Measurements from ENCODE around the gene PLA2G4F. TPM values are rescaled to one million over a fixed set of nuclear protein-coding genes. Genes with fewer than 3 reads are reported as not detected.

Gene PLA2G4F
- total RNA-seq, 2 donors from 2014 or later = 1.6 to 2.0 TPM

GRCh38 chr15:42166225-42166940, 9.9 kb upstream of the PLA2G4F start:
- Histone ChIP-seq H3K4me1 (no peaks in the 10 kb centered on the region), H3K36me3 (replicated peaks in 1 of 2; ENCODE audit: insufficient read depth in 1 of 2, low read depth in 2 of 2) (peaks cover 29 to 39% of the 10 kb centered on the region in 2 donors), H3K27me3 (no peaks in the 10 kb centered on the region), H3K9me3 (no peaks in the 10 kb centered on the region), H3K4me3 (no peak overlapping the region), H3K27ac (no peak overlapping the region)
- TF ChIP-seq, protein P1, sequence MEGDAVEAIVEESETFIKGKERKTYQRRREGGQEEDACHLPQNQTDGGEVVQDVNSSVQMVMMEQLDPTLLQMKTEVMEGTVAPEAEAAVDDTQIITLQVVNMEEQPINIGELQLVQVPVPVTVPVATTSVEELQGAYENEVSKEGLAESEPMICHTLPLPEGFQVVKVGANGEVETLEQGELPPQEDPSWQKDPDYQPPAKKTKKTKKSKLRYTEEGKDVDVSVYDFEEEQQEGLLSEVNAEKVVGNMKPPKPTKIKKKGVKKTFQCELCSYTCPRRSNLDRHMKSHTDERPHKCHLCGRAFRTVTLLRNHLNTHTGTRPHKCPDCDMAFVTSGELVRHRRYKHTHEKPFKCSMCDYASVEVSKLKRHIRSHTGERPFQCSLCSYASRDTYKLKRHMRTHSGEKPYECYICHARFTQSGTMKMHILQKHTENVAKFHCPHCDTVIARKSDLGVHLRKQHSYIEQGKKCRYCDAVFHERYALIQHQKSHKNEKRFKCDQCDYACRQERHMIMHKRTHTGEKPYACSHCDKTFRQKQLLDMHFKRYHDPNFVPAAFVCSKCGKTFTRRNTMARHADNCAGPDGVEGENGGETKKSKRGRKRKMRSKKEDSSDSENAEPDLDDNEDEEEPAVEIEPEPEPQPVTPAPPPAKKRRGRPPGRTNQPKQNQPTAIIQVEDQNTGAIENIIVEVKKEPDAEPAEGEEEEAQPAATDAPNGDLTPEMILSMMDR (IDR thresholded peaks at IDR 0.05) = no peak
- no peak for TF ChIP-seq POLR2A (IDR thresholded peaks at IDR 0.05)
- ATAC-seq = no peak
- WGBS, 2 donors = 91 to 94% methylated on average over 12 to 13 of the region's 13 CpGs
- DNase-seq = no peak
- intact Hi-C loops (cut with DNase I) = no loop called here

DNA sequence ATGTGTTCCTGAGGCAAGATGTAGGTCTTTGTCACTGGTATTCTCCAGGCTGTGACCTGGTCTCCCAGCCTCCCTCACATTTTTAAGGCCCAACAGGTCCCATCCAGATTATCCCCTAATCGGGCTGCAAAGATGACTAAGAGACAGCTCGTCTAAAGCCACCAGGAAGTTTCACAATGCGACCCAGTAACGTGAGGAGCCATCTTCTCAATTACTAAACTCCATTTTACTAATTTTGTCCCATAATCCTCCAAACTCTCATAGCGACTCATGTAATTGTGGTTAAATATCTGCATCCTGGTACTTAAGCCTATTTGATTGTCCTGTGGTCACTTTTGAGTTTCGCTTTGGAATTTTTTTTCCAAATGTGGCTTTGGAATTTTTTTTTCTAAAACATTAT, 8.7 kb upstream of the PLA2G4F start:
- WGBS, 2 donors = 75 to 95% methylated on average over 6 of the region's 6 CpGs
- H3K27me3 ChIP-seq = no peaks in the 10 kb centered on the region
- no peak overlapping the region for H3K27ac ChIP-seq
- no peak for DNase-seq
- intact Hi-C loops (cut with DNase I) = no loop called here
- H3K36me3 ChIP-seq (replicated peaks in 1 of 2; ENCODE audit: insufficient read depth in 1 of 2, low read depth in 2 of 2) = peaks cover 29 to 52% of the 10 kb centered on the region in 2 donors
- no peaks in the 10 kb centered on the region for H3K4me1 ChIP-seq
- H3K4me3 ChIP-seq = no peak overlapping the region
- no peak for TF ChIP-seq POLR2A (IDR thresholded peaks at IDR 0.05)
- TF ChIP-seq, protein P1 (IDR thresholded peaks at IDR 0.05) = no peak
- H3K9me3 ChIP-seq = no peaks in the 10 kb centered on the region
- no peak for ATAC-seq

DNA sequence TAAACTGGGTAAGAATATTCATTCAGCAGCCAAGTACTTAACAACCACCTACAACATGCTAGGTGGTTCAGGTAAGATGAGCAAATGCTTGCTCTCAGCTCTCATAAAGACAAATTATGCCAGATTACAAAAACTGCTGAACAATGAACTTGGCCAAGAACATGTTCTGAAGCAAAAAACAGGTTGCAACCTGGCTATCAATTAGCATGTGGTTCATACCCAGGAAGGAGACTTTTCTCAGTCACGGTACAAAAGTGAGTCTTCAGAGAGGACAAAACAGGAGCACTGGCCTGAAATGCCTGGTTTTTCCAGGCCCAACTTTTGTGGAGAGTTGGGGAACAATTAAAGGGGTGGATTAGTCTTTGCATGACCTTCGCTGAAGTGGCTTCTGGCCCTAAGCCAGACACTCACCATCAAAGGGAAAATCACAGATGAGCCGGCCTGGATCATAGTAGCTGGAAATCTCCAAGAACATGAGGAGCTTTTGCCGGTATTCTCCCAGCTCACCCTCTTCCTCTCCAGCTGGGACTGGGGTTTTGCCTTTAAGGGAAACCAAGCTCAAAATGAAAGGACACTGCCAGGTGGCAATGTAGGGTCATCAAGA, 7.6 kb upstream of the PLA2G4F start:
- H3K9me3 ChIP-seq = no peaks in the 10 kb centered on the region
- intact Hi-C loops (cut with DNase I) = no loop called here
- peaks cover 29 to 56% of the 10 kb centered on the region in 2 donors for H3K36me3 ChIP-seq (replicated peaks in 1 of 2; ENCODE audit: insufficient read depth in 1 of 2, low read depth in 2 of 2)
- H3K4me1 ChIP-seq = no peaks in the 10 kb centered on the region
- DNase-seq (no peak), ATAC-seq (no peak)
- 65 to 72% methylated on average over 4 of the region's 4 CpGs for WGBS, 2 donors
- no peaks in the 10 kb centered on the region for H3K27me3 ChIP-seq
- no peak overlapping the region for H3K4me3 ChIP-seq
- TF ChIP-seq POLR2A (IDR thresholded peaks at IDR 0.05) = no peak
- TF ChIP-seq, protein P1 (IDR thresholded peaks at IDR 0.05) = no peak
- no peak overlapping the region for H3K27ac ChIP-seq

- DNase-seq (no peak), ATAC-seq (no peak)
- Histone ChIP-seq H3K27me3 (no peaks in the 10 kb centered on the region), H3K27ac (no peak overlapping the region), H3K9me3 (no peaks in the 10 kb centered on the region), H3K4me3 (no peak overlapping the region), H3K36me3 (replicated peaks in 1 of 2; ENCODE audit: insufficient read depth in 1 of 2, low read depth in 2 of 2) (peaks cover 29 to 56% of the 10 kb centered on the region in 2 donors), H3K4me1 (no peaks in the 10 kb centered on the region)
- intact Hi-C loops (cut with DNase I) = no loop called here
- no peak for TF ChIP-seq POLR2A (IDR thresholded peaks at IDR 0.05)
- TF ChIP-seq, protein P1 (IDR thresholded peaks at IDR 0.05) = no peak
- WGBS, 2 donors = 92 to 95% methylated on average over 9 of the region's 9 CpGs
Measured at GRCh38 chr15:42163291-42163690, 6.9 kb upstream of the PLA2G4F start.

Measured in body of pancreas (tissue), 4 donors.